Nucleus accumbens (tissue), 56 donors: Measurements from ENCODE around the gene PDE6C.

Source experiments
- DNase-seq, 56 donors: peaks; one replicate each; lab custom pipeline; 2025; lab: John Stamatoyannopoulos, UW

Gene PDE6C

GRCh38 chr10:93612311-93612710 is at the start of gene PDE6C:
TSS of gene PDE6C (plus strand) at chr10:93612537. CDS start at chr10:93612726, 189 bp downstream.
- no peak for DNase-seq

DNA sequence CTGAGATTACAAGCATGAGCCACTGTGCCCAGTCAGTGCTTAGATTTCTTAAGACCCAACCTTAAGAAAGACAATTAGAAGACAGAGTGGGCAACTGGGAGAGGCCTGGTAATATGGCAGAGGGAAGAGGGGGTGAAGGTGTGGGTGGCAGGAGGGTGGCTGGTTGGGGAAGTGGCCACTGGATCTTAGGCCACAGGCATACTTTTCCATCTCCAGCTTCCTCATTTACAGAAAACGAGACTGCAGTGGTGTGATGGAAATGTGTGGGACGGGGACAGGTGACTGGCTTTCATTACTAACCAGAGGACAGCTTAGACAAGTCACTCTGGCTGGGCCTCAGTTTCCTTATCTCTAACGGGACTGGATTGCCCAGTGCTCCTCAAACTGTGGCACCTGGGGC is 46.9 kb upstream of the PDE6C start:
- no peak for DNase-seq

DNA sequence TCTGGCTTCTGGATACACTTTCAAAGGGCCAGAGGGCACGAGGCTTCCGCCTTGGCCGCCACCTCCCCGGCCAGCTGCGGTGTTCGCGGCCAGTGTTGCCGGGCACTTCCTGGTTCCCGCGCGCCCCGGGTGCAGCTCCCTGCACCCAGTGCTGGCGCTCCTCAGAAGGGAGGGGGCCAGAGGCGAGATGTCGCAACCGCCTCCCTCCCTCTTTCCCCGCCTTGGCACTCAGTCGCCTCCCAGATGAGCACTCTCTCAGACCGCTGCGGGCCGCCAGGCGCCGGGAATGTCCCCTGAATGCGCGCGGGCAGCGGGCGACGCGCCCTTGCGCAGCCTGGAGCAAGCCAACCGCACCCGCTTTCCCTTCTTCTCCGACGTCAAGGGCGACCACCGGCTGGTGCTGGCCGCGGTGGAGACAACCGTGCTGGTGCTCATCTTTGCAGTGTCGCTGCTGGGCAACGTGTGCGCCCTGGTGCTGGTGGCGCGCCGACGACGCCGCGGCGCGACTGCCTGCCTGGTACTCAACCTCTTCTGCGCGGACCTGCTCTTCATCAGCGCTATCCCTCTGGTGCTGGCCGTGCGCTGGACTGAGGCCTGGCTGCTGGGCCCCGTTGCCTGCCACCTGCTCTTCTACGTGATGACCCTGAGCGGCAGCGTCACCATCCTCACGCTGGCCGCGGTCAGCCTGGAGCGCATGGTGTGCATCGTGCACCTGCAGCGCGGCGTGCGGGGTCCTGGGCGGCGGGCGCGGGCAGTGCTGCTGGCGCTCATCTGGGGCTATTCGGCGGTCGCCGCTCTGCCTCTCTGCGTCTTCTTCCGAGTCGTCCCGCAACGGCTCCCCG is 45.7 kb upstream of the PDE6C start, which contains the start of gene FFAR4:
Gene FFAR4 (plus strand): TSS at position 231 of the 842 bp plus-strand sequence. CDS start 56 bp downstream, at position 287.
- peak in 11 of 56 donors; percentile 4 to 47 (median 18) for DNase-seq

- no peak for DNase-seq
Measured at GRCh38 chr10:93567277-93568104, 44.8 kb upstream of the PDE6C start.

- no peak for DNase-seq
Measured at GRCh38 chr10:93568105-93568390, 44.3 kb upstream of the PDE6C start.

DNA sequence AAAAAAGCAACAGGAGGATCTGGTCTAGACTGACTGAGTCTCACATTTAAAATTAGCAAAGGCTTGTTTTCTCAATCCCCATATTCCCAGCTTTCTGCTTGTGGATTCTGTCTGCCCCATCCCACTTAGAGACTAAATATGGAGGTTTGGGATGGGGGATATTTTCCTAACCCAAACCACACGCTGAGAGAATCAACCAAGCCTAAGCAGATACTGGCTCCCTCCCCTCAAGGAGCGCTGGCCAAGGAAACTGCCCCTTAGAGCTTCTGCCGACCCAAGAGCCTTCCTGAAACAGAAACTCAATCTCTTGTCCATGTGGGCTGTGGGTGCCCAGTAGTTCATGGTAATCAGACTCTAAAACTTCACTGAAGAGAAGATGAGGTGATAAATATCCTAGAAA is 42.0 kb upstream of the PDE6C start:
- no peak for DNase-seq

- no peak for DNase-seq
Measured at GRCh38 chr10:93572606-93573005, 39.7 kb upstream of the PDE6C start.

DNA sequence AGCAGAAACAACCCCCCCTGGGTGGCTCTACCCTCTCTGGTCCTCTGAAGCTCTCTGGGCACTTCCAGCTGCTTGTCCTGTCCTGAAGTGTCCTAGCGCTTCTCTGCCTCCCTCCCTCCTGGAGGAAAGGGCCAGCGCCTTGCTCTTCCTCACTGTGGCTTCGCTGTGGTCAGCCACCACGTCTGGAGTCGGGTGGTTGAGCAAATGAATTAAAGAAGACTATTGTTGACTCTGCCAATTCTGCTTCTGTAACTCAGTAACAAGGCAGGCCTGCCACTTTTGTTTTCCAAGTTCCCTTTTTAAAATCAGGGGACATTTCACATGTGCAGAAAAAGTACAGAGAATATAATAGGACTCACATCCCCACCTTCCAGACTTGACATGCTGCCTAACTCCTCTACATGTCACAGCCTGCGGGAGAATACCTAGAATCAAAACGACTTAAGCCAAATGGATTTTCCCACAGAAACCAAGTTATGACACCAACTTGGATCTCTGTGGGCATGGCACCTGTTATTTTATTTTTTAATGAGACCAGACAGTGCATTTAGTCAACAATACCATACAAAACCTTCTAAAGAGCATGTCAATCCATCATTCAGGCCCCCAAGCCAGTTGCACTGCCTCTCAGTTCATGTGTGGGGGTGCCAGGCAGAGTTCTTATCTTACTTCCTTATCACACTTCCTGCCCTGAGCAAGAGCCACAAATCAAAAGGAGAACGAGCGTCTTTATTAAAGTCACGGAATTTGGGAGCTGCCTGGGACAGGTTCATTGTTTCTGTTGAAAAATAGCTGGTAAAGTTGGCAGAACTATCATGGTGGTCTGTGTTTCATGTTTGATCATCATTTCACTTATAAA is 39.1 kb upstream of the PDE6C start:
- DNase-seq, result peak in 8 of 56 donors; percentile 4 to 41 (median 10)

GRCh38 chr10:93573924-93574323 is 38.4 kb upstream of the PDE6C start:
- no peak for DNase-seq

DNA sequence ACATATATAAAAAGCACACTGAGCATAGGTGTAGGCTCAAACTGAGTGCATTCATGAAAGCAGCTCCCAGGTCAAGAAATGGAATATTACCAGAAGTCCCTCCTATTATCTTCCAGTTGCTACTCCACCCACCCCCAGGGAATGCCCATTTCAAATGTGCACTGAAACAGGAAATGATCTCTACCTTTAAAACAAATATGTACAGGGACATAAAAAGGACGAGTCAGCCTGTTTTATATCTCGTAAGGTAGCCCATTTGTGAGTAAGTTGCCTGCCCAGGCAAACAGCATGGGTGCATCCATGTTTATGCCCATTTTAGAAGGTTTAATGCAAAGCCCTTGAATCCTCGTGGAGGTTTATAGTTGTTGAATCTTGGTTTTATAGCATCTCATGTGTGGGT is 35.4 kb upstream of the PDE6C start:
- no peak for DNase-seq

DNA sequence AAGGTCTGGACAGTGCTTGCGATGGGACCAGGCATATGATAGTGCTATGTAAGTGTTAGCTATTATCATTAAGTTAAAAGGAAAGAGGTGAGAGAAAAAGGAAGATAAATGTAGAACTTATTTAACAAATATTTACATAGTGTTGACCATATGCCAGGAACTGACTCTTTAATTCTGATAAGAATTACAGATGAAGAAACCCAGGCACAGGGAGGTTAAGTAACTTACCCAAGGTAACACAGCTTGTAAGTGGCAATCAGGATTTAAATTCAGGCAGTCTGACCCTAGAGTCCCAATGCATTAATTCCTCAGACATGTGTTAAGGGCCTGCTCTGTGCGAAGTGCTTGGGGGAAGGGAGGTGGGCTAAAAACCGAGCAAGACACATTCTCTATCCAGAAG is 34.8 kb upstream of the PDE6C start:
- DNase-seq, result no peak

DNA sequence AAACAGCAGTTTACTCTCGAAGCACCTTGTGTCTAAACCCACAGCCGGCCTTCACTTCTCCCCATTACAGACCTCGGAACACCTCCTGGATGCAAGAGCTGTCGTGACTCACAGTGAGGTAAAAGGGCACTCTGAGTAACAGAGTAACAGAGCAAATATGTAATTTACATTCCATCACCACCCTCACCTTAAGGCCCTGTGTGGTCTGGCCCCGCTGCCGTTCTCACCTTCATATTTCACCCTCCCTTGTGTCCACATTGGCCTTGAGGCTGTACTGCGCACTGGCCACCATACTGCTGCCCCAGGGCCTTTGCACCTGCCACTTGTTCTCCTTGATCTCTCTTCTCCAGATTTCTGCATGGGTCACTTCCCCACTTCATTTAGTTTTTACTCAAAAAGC is 33.2 kb upstream of the PDE6C start:
- no peak for DNase-seq

DNA sequence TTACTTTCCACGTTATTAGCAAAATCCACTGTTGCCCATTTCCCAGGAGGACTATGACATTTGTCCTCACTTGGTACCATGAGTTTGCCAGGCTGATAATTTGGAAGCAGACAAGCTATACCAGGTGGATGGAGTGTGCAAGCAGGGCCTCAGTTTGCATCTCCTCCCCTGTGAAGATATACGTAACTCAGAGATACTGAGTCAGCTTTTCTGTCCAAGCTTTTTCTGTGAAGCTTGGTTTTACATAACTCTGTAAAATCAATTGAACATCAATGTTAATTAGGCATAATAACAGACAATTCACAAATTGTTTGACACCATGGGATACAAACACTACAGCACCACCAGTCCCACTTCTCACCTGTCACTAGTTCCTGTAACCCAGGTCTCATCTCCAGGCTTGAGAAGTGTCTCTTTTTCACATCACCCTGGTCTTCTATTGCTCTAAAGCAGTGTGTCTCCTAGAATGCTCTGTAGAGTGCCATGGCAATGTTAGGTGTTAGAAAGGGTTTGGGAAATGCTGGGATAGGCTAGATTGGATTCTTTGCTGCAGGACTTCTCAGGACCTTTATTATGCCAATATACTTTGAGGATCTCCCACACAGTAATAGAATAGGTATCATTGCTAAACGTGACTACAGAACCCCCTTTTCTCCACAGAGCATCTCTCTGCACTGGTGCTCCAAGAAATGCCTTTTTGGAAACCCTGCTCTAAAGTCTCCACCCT is 32.2 kb upstream of the PDE6C start:
- no peak for DNase-seq

DNA sequence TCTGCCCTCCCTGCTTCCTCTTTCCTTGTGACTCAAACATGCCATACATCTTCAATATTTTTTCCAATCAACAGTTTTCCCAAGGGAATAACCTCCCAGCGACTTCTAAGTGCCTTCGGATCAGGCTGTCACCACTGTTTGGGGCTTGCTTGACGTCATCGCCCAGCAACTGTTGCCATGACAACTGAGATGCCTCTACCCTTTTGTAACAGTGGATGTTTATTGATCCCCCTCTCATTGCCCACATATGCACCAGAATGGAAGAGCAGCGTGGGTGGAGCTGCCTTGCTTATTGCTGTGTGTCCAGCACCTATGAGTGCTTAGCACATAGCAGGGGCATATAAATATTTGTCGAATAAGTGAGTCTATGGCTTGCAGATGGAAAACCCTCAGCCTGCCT is 31.5 kb upstream of the PDE6C start:
- peak in 26 of 56 donors; percentile 9 to 79 (median 40) for DNase-seq

DNA sequence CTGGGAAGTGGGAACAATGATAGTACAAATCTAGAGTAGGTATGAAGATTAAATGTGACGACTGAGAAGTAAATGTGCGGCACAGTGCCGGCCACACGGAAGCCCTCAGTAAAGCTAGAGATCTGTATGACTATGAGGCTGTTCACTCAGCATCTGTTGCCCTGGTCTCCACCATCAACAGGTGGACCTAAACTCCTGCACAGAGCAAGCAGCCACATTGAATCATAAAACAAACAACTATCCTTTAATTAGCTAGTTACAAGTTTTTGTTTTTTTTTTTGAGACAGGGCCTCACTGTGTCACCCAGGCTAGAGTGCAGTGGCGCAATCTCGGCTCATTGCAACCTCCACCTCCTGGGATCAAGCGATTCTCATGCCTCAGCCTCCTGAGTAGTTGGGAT is 27.9 kb upstream of the PDE6C start:
- DNase-seq, result no peak

DNA sequence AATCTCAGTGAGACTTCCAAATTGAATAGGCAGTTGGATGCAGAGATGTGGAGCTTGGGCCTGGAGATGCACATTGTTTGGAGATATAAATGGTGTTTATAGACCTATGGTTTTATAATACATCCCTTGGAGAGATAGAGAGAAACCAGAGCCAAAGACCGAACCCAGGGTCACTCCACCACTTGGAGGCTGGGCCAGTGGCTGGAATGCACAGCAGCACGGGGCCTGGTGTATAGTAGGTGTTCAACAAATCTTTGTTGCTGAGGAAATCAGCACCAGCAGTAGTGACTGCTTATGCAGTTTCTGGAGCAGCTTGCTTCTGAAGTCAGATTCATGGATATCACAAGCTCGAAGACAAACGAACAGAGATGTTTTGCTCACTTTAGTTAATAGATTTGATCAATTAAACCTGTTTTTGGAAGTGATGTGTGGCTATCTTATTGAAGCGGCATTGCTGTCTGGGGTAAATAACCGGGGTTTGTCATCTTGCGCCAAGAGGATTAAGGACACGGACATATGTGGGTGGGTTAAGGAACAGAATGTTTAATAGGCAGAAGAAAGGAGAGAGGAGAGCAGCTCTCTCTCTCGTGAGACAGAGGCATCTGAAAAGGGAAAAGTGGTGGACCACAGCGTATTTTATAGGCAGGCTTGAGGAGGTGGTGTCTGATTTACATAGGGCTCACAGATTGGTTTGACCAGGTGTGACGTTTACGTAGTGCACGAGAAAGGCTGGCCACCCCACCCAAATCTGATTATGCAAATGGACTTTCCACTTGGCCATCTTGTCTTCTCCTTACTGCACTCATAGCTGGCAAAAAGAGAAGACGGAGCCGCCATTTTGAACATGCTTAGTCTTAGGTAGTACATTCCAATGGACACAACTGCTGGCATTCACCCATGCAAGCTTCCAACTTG is 22.4 kb upstream of the PDE6C start:
- no peak for DNase-seq

- DNase-seq, result no peak
Measured at GRCh38 chr10:93590638-93591037, 21.7 kb upstream of the PDE6C start.

DNA sequence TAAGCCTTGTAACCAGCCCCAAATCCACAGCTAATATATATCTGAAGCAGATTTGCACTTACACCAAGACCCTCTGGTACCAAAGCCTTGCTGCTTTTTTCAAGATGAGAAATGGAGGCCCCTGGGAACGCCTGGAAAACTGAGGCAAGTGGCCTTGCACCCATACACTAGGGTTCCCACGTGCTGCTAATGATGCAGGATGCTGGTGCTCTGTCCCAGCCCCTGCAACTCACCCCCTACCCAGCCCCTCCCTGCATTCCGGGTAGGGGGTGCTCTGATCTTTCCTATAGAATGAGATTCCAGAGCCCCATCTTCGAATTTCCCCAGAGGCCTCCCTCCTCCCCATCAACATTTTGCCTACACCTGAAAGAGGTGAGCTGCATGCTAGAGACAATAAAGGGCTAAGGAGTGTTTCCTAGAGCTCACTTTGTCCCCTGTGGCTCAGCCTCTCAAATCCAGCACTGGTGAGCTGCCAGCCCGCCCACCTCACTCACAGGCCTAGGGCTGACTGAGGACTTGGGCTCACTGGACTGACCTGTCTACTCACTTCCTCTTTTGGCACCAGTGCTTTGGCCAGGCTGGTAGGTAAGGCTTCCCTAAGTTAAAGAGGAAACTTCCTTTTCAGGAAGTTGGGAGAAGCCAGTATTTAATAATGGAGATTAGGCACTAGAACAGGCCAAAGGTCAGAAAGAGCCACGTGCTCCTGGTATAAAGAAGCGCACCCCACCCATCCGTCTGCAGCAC is 21.1 kb upstream of the PDE6C start:
- DNase-seq, result no peak
